ENCODE measurements around the gene PSAP.

Gene PSAP

DNA sequence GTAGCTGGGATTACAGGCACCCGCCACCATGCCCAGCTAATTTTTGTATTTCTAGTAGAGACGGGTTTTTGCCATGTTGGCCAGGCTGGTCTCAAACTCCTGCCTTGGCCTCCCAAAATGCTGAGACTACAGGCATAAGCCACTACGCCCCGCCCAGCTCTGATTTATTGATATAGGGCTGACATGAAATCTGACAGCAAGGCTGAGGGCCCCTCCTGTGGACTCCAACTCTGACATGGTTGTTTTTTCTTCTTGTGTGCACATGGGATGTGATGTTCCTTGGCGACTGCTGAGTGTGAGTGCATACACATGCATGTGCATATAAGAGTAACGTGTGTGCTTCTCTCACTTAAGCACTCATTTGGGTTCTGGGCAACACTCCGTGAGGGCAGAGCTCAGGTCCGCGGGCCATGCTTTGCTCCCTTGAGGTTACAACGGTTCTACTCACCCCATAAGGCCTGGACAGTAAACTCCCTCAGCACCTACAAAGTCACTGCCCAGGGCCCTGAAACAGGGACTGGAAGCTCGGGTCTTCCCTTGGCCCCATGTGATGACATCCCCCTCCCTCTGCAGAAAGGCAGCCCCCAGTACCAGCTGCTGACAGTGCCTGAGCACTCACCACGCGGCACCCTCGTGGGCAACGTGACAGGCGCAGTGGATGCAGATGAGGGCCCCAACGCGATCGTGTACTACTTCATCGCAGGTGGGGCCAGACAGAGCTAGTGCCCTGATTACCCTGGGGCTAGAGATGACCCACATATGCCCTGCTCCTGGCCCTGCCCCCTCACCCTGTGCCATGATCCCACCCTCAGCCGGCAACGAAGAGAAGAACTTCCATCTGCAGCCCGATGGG, 44.1 kb downstream of the PSAP start:
- no peak for DNase-seq

DNA sequence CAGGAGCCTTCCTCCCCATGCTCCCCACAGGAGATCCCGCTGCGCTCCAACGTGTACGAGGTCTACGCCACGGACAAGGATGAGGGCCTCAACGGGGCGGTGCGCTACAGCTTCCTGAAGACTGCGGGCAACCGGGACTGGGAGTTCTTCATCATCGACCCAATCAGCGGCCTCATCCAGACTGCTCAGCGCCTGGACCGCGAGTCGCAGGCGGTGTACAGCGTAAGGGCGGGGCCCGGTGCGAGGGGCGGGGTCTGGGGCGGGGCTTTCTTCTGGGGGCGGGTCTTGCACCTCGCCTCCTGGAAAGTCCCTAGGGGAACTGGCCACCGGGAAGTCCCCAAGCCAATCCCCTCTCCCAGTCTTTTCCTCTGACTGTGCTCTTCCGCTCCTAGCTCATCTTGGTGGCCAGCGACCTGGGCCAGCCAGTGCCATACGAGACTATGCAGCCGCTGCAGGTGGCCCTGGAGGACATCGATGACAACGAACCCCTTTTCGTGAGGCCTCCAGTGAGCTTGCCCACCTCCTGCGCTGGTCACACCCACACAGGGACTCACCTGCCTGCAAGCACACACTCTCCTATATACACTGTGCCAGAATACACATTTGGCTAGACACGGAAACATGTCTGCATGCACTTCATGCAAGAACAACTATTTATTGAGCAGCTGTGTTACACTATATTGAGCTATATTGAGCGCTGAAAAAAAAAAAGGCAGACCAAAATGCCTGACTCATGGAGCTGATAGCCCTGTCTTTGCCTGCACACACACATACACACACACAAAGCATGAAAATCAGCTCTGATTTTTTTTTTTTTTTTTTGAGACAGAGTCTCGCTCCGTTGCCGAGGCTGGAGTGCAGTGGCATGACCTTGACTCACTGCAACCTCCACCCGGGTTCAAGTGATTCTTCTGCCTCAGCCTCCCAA, 45.0 kb downstream of the PSAP start:
- no peak for DNase-seq

DNA sequence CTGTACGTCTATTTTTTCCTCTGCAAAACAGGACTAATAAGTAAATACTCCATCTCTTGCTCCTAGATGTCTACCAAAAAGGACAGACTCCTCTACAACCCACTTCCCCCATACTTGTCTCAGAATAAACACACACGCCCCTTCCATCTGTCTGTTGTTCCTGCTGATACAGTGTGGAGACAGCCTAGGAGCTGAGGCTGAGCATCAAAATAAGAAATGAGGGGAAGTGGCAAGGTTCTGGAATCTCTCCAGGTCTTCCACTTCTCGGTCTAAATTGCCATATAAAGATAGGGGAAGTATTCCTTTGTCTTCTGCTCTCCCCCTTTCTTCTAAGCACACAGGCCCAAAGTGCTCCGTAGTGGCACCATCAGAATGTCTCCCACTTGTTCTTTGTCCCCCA, 47.0 kb downstream of the PSAP start:
- DNase-seq = peak in 1 of 3 experiments; percentile 20

DNA sequence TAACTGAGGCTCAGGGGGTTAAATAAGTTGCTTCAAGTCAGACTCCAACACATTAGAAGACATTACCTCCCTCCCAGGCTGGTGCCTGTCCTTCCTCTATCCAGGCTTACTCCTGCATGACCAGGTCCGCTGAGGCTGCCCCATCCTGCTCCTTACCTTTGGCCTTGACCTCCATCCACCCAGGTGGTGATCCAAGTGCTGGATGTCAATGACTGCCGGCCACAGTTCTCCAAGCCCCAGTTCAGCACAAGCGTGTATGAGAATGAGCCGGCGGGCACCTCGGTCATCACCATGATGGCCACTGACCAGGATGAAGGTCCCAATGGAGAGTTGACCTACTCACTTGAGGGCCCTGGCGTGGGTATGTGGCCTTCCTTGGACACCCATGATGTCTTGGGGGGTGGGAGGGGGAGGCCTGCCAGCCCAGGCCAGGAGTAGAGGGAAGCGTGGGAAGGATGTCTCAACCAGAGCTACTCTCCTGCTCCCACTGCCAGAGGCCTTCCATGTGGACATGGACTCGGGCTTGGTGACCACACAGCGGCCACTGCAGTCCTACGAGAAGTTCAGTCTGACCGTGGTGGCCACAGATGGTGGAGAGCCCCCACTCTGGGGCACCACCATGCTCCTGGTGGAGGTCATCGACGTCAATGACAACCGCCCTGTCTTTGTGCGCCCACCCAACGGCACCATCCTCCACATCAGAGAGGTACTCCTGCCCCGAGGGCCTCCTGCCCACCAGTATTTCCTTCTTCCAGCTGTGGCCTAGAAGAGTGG, 48.1 kb downstream of the PSAP start:
- DNase-seq = no peak

DNA sequence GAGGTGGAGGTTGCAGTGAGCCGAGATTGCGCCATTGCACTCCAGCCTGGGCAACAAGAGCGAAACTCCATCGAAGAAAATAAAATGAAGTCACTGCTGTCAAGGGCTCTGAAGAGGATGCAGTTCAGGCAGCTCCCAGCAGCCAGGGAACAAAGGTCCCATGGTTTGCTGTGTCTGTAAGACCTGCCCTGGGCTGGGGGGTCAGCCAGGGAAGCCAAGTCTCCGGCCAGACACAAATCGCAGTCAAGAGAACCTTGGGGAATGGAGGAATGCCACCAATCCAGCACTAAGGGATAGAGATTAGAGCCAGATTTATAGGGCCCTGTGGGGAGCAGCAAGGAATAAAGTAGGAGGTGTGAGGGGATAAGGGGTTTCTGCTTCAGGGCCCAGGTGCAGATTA, 48.8 kb downstream of the PSAP start:
- DNase-seq = no peak

DNA sequence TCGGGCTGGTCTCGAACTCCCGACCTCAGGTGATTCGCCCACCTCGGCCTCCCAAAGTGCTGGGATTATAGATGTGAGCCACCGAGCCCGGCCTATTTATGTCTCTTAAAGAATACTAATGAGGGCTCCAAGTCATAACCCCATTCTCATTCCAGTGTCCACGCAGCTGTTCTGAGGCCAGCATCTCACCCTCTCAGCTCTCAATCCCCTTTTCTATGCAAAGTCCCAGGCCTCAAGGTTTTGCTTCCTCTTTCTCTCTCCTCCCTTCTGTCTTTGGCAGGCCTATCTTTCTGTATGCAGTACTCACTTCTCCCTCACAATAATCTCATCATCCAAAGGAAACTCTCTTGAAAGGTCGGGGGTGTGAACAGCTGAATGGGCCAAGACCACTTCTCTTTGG, 49.7 kb downstream of the PSAP start:
- DNase-seq = no peak

DNA sequence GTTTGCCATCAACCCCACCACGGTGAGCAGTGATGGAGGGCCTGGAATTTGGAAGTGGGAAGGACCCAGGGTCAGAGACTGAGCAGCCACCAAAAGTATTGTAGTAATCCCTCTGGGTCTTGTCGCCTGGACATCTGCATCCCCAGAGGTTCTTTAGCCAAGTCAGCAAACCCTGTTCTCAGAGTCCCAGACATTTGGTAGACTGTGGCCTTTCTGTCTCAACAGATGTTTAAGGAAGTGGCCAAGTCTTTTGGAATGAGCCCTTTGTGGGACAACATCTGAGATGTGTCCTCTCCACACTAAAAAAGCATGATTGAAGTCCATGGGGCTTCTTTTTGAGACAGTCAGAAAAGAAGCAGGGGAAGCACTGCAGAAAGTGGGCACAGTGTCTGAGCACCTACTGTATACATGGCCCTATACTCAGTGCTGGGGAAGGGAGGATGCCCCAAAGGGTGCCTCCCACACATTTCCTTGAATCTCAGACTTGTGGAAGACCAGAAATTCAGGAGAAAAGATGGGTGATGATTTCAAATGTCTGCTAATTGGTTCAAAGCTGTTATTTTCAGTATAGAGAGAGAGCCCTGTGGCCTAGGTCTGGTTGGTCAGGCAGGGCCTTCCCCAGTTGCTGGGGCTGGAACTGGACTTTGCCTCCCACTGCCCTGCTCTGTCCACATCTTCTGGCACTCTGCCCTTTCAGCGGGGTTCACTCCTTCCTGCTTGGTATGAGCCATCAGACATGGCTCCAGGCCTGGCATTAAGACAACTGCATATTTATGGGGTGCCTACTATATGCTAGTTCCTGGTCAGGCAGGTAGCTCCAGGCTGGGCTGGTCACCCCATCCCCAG, 51.2 kb downstream of the PSAP start:
- DNase-seq = no peak

DNA sequence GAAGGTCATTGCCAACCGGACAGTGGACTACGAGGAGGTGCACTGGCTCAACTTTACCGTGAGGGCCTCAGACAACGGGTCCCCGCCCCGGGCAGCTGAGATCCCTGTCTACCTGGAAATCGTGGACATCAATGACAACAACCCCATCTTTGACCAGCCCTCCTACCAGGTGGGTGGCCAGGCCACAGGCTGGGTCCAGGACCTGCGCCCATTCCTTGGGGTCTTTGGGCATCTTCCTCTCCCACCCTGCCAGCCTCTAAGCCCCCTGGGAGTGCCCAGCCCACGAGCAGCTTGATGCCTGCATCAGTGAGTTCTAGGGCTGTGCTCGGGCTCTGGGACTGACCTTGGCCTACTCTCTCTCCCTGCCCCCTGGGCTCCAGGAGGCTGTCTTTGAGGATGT, 51.9 kb downstream of the PSAP start:
- DNase-seq = no peak

DNA sequence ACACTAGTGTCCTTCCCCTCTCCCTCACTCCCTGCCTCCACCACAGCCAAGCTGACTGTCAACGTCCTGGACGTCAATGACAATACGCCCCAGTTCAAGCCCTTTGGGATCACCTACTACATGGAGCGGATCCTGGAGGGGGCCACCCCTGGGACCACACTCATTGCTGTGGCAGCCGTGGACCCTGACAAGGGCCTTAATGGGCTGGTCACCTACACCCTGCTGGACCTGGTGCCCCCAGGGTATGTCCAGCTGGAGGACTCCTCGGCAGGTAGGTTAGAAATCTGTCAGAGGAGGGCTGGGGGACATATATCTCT, 52.8 kb downstream of the PSAP start:
- no peak for DNase-seq

DNA sequence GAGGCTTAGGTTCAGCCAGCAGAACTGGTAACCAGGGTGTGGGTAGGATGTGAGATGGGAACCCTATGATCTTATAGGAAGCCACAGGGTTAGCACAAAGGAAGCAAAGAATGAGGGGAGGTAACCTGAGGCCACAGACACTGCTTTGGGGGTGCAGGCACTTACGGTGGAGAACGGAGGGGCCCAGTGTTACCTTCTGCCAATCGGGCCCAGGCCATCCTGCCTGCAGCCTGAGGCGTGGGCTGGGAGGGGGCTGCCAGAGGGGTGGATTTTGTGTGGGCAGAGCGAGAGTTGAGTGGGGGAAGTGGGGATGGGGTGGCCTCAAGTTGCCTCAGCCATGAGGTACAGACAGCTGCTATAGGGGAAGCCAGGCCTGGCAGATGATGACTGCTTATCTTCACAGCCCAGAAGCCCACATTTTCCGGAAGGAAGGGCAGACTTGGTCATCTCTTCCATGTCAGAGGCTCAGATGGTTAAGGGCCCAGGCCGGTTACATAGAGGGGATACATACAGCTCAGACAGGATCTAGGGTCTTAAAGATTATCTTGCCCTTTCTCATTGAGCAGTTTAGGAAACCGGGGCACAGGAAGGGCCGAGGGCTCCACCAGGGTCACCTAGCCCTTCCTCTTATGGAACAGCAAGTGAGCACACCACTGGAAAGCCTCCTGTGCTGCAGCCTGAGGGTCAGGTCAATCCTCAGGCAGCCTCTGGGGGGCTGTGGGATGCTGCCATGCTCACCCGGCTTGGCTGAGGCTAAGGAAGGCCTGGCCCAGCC, 53.3 kb downstream of the PSAP start:
- DNase-seq = no peak

DNA sequence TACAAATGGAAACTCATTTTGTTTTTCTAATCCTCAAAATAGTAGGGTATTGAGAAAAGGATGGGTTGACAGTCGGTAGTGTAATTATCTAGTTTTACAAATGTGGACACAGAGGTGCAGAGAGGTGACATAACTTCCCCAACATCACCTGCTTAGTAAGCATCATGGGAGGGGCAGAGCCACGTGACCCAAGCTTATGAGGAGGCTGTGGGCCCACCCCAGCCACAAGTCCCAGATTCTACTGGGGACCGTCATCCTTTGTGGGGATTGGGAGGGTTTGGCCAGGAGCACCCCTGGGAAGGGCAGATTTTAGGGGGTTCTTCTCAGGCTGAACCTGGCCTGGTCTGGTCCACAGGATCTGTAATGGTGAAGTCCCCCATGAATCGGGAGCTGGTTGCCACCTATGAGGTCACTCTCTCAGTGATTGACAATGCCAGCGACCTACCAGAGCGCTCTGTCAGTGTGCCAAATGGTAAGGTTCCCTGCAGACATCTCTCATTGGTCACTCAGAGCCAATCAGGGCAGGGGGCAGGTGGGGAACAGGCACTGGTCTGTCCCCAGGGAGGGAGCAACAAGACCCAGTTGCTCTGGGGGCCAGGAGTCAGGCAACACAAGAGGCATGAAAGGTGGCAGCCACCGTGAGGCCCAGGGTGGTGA, 54.2 kb downstream of the PSAP start:
- no peak for DNase-seq

DNA sequence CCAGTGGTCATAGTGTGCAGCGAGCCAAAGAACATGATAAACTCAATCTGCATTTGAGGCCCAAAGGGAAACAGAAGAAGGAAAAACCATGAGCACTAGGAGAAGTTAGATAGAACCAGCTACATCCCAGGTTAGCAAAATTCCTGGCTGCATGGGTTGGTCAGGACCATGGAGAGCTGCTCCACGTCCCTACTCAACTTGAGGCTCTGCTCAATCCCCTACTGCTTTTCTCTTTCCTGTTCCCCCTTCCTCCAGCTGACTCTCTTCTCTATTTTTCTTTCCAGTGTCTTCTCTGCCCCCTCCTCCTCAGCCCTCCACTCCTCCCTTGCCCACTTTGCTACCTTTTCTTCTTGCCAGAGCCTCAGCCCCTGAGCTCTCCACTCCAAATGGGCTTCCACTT, 55.8 kb downstream of the PSAP start:
- no peak for DNase-seq

DNA sequence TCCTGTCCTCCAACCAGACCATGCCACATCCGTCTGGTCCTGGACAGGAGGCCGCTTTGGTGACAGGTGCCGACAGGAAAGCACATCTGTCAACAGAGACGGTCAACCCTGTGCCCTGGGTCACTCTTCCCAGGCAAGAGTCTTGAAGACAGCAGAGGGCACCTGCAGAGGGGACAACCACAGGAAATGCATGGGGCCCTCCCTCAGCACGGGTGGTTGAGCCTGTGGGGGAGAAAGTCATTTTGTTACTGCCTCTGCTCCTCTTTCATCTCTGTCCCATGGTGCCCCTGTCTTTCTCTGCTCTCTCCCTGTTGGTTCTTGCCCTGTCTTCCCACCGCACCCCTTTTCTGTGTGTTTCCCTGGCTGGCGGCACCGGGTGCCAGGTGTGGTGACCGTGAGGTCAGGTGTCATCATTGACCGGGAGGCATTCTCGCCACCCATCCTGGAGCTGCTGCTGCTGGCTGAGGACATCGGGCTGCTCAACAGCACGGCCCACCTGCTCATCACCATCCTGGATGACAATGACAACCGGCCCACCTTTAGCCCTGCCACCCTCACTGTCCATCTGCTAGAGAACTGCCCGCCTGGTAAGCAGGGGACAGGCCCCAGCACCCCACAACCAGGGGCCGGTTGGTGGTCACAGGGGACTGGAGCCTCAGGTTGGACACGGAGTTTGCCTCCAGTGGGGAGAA, 60.2 kb downstream of the PSAP start:
- DNase-seq = no peak

DNA sequence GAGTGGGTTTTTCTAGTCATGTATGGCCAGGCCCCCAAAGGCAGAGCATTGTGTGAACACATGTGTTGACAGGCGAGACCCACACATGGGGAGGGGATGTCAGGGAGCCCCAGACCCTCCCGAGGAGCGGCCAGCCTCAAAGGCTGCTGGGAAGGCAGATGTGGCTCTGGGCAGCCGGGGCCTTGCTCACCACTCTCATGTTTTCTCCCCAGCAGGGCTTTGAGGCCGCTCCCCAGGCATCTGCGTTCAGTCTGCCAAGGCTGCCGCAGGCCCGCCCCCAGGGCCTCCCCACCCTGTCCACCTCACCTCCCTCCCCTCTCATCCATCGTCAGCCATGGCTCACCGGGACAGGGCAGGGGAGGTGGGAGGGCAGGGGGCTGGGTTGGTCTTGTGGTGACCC, 61.2 kb downstream of the PSAP start:
- DNase-seq = no peak

DNA sequence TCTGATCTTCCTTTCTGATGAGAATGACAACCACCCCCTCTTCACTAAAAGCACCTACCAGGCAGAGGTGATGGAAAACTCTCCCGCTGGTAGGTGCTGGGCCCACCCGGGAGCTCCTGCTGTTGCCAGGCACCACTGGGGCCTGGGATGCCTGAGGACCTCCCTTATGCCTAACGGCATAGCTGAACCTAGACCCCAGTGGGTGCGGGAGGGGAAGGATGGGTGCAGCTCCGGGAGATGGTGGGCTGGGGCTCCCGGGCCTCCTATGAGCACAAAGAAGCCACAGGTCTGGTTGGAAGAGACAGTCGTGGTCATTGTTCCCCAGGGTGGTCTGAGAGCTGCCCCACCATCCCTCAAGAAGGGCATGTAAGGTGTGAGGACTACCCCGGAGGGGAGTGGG, 62.1 kb downstream of the PSAP start:
- DNase-seq = no peak

DNA sequence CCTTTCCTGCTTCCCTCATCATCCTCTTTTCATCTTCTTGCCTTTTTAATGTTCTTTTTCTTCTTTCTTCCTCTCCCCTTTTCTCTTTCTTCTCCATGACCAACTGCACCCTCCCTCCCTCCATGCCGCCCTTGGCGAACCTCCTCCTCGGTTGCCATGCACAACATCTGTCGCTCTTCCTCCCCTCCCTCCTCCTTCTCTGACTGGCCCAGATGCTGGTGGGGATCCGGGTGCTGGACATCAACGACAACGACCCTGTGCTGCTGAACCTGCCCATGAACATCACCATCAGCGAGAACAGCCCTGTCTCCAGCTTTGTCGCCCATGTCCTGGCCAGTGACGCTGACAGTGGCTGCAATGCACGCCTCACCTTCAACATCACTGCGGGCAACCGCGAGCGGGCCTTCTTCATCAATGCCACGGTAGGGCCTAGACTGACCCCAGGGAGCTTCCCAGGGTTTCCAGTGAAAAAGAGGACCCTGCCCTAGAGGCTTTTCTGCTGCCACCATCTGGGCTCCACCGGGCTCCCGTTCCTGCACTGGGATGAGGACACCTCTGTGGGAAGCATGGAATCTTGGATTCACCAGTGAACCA, 66.3 kb downstream of the PSAP start:
- DNase-seq = no peak

DNA sequence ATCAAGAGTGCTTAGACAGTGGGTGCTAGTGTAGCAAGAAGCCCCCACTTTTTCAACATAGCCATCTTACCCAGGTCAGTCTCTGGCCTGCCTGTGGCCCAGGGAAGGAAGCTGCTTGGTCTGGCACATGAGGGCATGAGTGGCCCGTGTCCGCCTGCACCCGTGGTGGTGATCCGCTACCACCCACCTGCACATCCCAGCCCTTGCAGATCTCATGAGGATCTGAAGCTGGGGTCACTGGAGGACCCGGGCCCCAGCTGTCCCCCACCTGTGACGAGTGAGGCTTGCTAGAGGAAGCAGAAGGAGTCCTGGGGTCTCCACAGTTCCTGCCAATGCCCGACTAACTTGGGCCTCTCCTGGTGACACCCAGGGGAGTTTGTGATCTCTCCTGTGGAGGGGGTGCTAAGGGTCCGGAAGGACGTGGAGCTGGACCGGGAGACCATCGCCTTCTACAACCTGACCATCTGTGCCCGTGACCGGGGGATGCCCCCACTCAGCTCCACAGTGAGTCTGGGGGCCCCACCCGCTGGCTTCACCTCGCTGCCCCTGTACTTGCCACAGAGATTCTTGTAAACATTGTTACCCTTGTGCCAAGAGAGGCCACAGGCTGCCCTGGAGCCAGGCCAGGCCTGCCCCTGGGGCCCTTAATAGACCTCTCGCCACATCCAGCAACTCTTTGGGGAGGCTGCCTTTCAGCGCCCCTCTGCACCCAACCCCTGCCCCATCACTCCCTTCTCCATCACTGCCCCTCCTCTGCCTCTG, 67.0 kb downstream of the PSAP start:
- DNase-seq = no peak

DNA sequence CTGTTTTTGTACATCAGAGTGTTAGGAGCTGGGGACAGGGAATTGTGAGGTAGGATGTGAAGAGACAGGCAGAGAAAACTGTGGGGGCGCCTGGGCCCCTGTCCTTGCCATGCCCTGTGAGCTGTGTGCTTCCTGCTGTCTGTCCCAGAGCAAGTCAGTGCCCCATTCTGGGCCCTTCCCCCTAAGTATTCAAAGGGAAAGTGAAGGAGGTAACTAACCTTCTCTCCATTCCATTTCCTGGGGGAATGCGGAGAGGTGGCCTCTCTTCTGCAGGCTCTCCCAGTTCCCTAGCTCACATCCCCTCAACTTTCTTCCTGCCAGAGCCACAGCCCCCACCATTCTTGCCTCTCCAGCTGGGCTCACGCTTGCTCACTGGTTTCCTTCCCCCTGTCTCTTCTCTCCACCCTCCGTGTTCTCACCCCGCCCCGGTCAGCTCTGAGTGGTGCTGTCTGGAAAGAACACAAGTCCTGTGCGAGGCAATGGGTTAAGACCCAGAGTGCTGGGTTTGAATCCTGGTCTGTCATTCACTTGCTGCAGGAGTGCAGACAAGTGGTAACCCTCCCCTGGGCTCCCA, 68.0 kb downstream of the PSAP start:
- DNase-seq = no peak

Data from NCI-H1417 (cell line).